IMR-90 (cell line): Measurements from ENCODE around the gene TWIST2. TPM values are rescaled to one million over a fixed set of nuclear protein-coding genes. Genes with fewer than 3 reads are reported as not detected.
A peak's percentile ranks its signal among the peaks of the same experiment; 100 is the strongest.

ENCODE experiments used
- ATAC-seq: fragments of 200-7000 bp; cut with Tn5 transposase; 2 replicates; pipeline ENCODE4 v1.9.1; 2020; ENCODE audit warnings: low read depth, mild to moderate bottlenecking, moderate library complexity
- BruUV-seq: library from RNA; stranded (reverse); fragments of 400-500 nt; replicated peaks from 2 replicates; lab custom pipeline; 2021; lab: Mats Ljungman, UMichigan
- CTCF ChIA-PET: fragments of 300-600 bp; formaldehyde crosslinking; extraction: SDS; loops from one replicate; lab custom pipeline; 2021; ENCODE audit warnings: antibody characterized with exemption; lab: Yijun Ruan, JAX
- POLR2A ChIA-PET: fragments of 300-600 bp; sonication (Branson Sonifier 250); formaldehyde crosslinking; loops from one replicate; lab custom pipeline; 2022; ENCODE audit warnings: antibody characterized with exemption; ENCODE audit not compliant: unreplicated experiment; lab: Charles Lee
- DNase-seq: peaks from one replicate; pipeline ENCODE4 v3.0.0; 2013
- H2AFZ ChIP-seq: replicated peaks from 2 replicates; pipeline ENCODE3; 2013; ENCODE audit warnings: low read length, mild to moderate bottlenecking; ENCODE audit not compliant: poor library complexity
- H2AK5ac ChIP-seq: 2 replicates; pipeline ENCODE4 v1.6.1; 2013; ENCODE audit warnings: low read depth, low read length, inconsistent platforms
- H2AK9ac ChIP-seq: replicated peaks from 2 replicates; pipeline ENCODE3; 2013; ENCODE audit warnings: mild to moderate bottlenecking, low read depth, low read length, moderate library complexity; ENCODE audit not compliant: poor library complexity
- H2BK120ac ChIP-seq: 2 replicates; pipeline ENCODE4 v1.6.1; 2013; ENCODE audit warnings: low read depth, low read length, inconsistent platforms
- H2BK15ac ChIP-seq: 3 replicates; pipeline ENCODE4 v1.6.1; 2013; ENCODE audit warnings: low read depth, low read length, inconsistent platforms
- H2BK20ac ChIP-seq: 2 replicates; pipeline ENCODE4 v1.6.1; 2013; ENCODE audit warnings: low read depth, mild to moderate bottlenecking, inconsistent platforms, low read length, moderate library complexity
- H2BK5ac ChIP-seq: 2 replicates; pipeline ENCODE4 v1.6.1; 2013; ENCODE audit warnings: mild to moderate bottlenecking, low read depth, low read length, inconsistent platforms; ENCODE audit not compliant: poor library complexity, severe bottlenecking
- H3K14ac ChIP-seq: replicated peaks from 2 replicates; pipeline ENCODE4 v1.6.1; 2013; ENCODE audit warnings: low read depth, low read length, inconsistent platforms
- H3K18ac ChIP-seq: 2 replicates; pipeline ENCODE4 v1.6.1; 2013; ENCODE audit warnings: low read depth, low read length, control low read depth
- H3K23ac ChIP-seq: 2 replicates; pipeline ENCODE4 v1.6.1; 2013; ENCODE audit warnings: low read depth, low read length, inconsistent platforms
- H3K27ac ChIP-seq: 2 replicates; pipeline ENCODE4 v1.5.1; 2013; ENCODE audit warnings: mild to moderate bottlenecking, control low read depth, low read length; ENCODE audit not compliant: insufficient read depth
- H3K27me3 ChIP-seq: 2 replicates; pipeline ENCODE4 v1.6.1; 2013; ENCODE audit warnings: low read length; ENCODE audit not compliant: control insufficient read depth, insufficient read depth
- H3K36me3 ChIP-seq: 2 replicates; pipeline ENCODE4 v1.6.1; 2013; ENCODE audit warnings: low read length, mixed read lengths; ENCODE audit not compliant: control insufficient read depth, insufficient read depth
- H3K4ac ChIP-seq: 2 replicates; pipeline ENCODE4 v1.6.1; 2013; ENCODE audit warnings: low read depth, low read length, inconsistent platforms
- H3K4me1 ChIP-seq: 2 replicates; pipeline ENCODE4 v1.6.1; 2013; ENCODE audit warnings: low read length, mixed read lengths; ENCODE audit not compliant: control insufficient read depth, insufficient read depth
- H3K4me2 ChIP-seq: 2 replicates; pipeline ENCODE4 v1.6.1; 2013; ENCODE audit warnings: low read depth, mild to moderate bottlenecking, control low read depth, low read length, moderate library complexity
- H3K4me3 ChIP-seq: 2 replicates; pipeline ENCODE4 v1.5.1; 2013; ENCODE audit warnings: low read depth, mild to moderate bottlenecking, control low read depth, low read length, moderate library complexity; ENCODE audit not compliant: insufficient read depth
- H3K56ac ChIP-seq: 2 replicates; pipeline ENCODE4 v1.6.1; 2013; ENCODE audit warnings: low read length, inconsistent platforms; ENCODE audit not compliant: insufficient read depth; ENCODE audit errors: extremely low read depth
- H3K79me1 ChIP-seq, 2 experiments: 2 replicates each; pipeline ENCODE4 v1.6.1; 2013; ENCODE audit warnings: low read length in 2 of 2, inconsistent platforms in 1 of 2, low read depth in 1 of 2
- H3K9ac ChIP-seq: 2 replicates; pipeline ENCODE4 v1.6.1; 2013; ENCODE audit warnings: low read depth, low read length, control low read depth
- H3K9me1 ChIP-seq: 2 replicates; pipeline ENCODE4 v1.6.1; 2013; ENCODE audit warnings: low read length, inconsistent platforms; ENCODE audit not compliant: insufficient read depth
- H3K9me3 ChIP-seq: 2 replicates; pipeline ENCODE4 v1.6.1; 2013; ENCODE audit warnings: low read length; ENCODE audit not compliant: control insufficient read depth, insufficient read depth
- H4K20me1 ChIP-seq: 2 replicates; pipeline ENCODE4 v1.6.1; 2013; ENCODE audit warnings: low read length, inconsistent platforms; ENCODE audit not compliant: insufficient read depth
- H4K5ac ChIP-seq: 2 replicates; pipeline ENCODE4 v1.6.1; 2013; ENCODE audit warnings: mild to moderate bottlenecking, low read depth, low read length, control low read depth
- H4K8ac ChIP-seq, 2 experiments: 2 replicates each; pipeline ENCODE4 v1.6.1; 2013; ENCODE audit warnings: low read depth in 2 of 2, low read length in 2 of 2, control low read depth in 1 of 2, inconsistent platforms in 1 of 2
- H4K91ac ChIP-seq: 2 replicates; pipeline ENCODE4 v1.6.1; 2013; ENCODE audit warnings: low read depth, low read length, inconsistent platforms; ENCODE audit not compliant: insufficient read depth
- BHLHE40 ChIP-seq: fragments of 150-350 bp; IDR thresholded peaks from 2 replicates; pipeline ENCODE4 v1.6.1; 2016; ENCODE audit warnings: mild to moderate bottlenecking, low read depth, low read length
- CEBPB ChIP-seq: IDR thresholded peaks from 2 replicates; pipeline ENCODE4 v1.6.1; 2012; ENCODE audit warnings: low read depth, low read length, improper control_type of control experiment
- CHD1 ChIP-seq: IDR thresholded peaks from 2 replicates; pipeline ENCODE4 v1.6.1; 2012; ENCODE audit warnings: low read depth, low read length, improper control_type of control experiment
- CTCF ChIP-seq: conservative IDR thresholded peaks from 2 replicates; pipeline ENCODE4 v1.5.1; 2012; ENCODE audit warnings: mild to moderate bottlenecking, low read depth, low read length, improper control_type of control experiment
- ELK1 ChIP-seq: fragments of 150-350 bp; IDR thresholded peaks from 2 replicates; pipeline ENCODE4 v1.6.1; 2016; ENCODE audit warnings: low read depth, mild to moderate bottlenecking, low read length, moderate library complexity, borderline replicate concordance
- FOS ChIP-seq: fragments of 150-350 bp; IDR thresholded peaks from 2 replicates; pipeline ENCODE4 v1.6.1; 2016; ENCODE audit warnings: low read depth, low read length
- MAFK ChIP-seq: IDR thresholded peaks from 2 replicates; pipeline ENCODE4 v1.6.1; 2012; ENCODE audit warnings: low read depth, low read length, improper control_type of control experiment
- MAZ ChIP-seq: IDR thresholded peaks from 2 replicates; pipeline ENCODE4 v1.6.1; 2012; ENCODE audit warnings: low read depth, mild to moderate bottlenecking, low read length, improper control_type of control experiment, moderate library complexity, borderline replicate concordance
- MXI1 ChIP-seq: IDR thresholded peaks from 2 replicates; pipeline ENCODE4 v1.6.1; 2012; ENCODE audit warnings: low read depth, mild to moderate bottlenecking, low read length, moderate library complexity, borderline replicate concordance
- NFE2L2 ChIP-seq: fragments of 150-350 bp; IDR thresholded peaks from 2 replicates; pipeline ENCODE4 v1.6.1; 2016; ENCODE audit warnings: low read depth, mild to moderate bottlenecking, low read length
- POLR2A ChIP-seq: IDR thresholded peaks from 2 replicates; pipeline ENCODE4 v1.6.1; 2012; ENCODE audit warnings: mild to moderate bottlenecking, low read depth, low read length
- RAD21 ChIP-seq: IDR thresholded peaks from 2 replicates; pipeline ENCODE4 v1.6.1; 2012; ENCODE audit warnings: low read length, improper control_type of control experiment
- RCOR1 ChIP-seq: IDR thresholded peaks from 2 replicates; pipeline ENCODE4 v1.6.1; 2012; ENCODE audit warnings: mild to moderate bottlenecking, low read length, improper control_type of control experiment; ENCODE audit not compliant: insufficient replicate concordance
- RFX5 ChIP-seq: IDR thresholded peaks from 2 replicates; pipeline ENCODE4 v1.8.0; 2012; ENCODE audit warnings: low read depth, mild to moderate bottlenecking, low read length, moderate library complexity
- SMC3 ChIP-seq: fragments of 150-350 bp; IDR thresholded peaks from 2 replicates; pipeline ENCODE4 v1.6.1; 2016; ENCODE audit warnings: low read depth, mild to moderate bottlenecking, antibody characterized with exemption, low read length, moderate library complexity
- USF2 ChIP-seq: fragments of 150-350 bp; IDR thresholded peaks from 2 replicates; pipeline ENCODE4 v1.6.1; 2017; ENCODE audit warnings: mild to moderate bottlenecking, antibody characterized with exemption, low read length, low read depth
- WGBS, 2 experiments: methylation state at CpG; one replicate each; pipeline versions ENCODE4 v1.1.5 to v1.1.7; 2013; ENCODE audit warnings: missing lambda C conversion rate in 2 of 2; ENCODE audit not compliant: insufficient read length in 1 of 2; ENCODE audit errors: extremely low coverage in 2 of 2; 5-methylcytosine and 5-hydroxymethylcytosine counted together
- dilution Hi-C: fragments of 300-500 bp; cut with HindIII; formaldehyde crosslinking; loops from one replicate; pipeline ENCODE4 v1.14.3; 2018; ENCODE audit warnings: low sequenced_read_pairs; ENCODE audit not compliant: unreplicated experiment
- in situ Hi-C: fragments of 300-500 bp; cut with MboI; formaldehyde crosslinking; loops from 3 replicates; pipeline ENCODE4 v1.14.3; 2019; ENCODE audit warnings: low sequenced_read_pairs, inconsistent platforms, mixed read lengths
- intact Hi-C: fragments of 100-400 bp; cut with micrococcal nuclease; formaldehyde crosslinking; loops from 2 replicates; pipeline ENCODE4 v1.10.0; 2022
- polyA plus RNA-seq, 3 experiments: library from polyadenylated mRNA; depleted of rRNA; stranded (reverse); fragments of >200 nt; gene quantifications; 2 replicates each; pipeline ENCODE4 v1.2.3, GENCODE V29; 2012; ENCODE audit warnings: low replicate concordance in 1 of 3
- total RNA-seq: library from RNA; depleted of rRNA; stranded (reverse); fragments of >200 nt; gene quantifications from 2 replicates; pipeline ENCODE4 v1.2.3, GENCODE V29; 2012

Gene TWIST2
- total and polyA plus RNA-seq, 2 of the 4 experiments (the other 2 are of a cell fraction) = 9.3 to 33.6 TPM

- Histone ChIP-seq H3K27me3 (no peaks in the 10 kb centered on the region; the same call in 1 of the 2 replicates), H3K27ac (no peak overlapping the region), H3K56ac (no peak overlapping the region), H3K9me3 (no peaks in the 10 kb centered on the region), H2AK9ac (peak overlapping the region; percentile 31), H3K4me3 (no peak overlapping the region), H4K91ac (no peak overlapping the region; the same call in 1 of the 2 replicates), H2AK5ac (peak overlapping the region; percentile 28; the same call in 1 of the 2 replicates), H3K79me1 (no peaks in the 10 kb centered on the region), H2BK15ac (no peak overlapping the region), H2BK120ac (no peak overlapping the region), H3K4me2 (no peak overlapping the region), H3K4me1 (peaks cover 10% of the 10 kb centered on the region), H2BK20ac (peak overlapping the region; percentile 38; the same call in 1 of the 2 replicates), H3K9ac (no peak overlapping the region), H3K14ac (no peak overlapping the region), H3K36me3 (no peaks in the 10 kb centered on the region), H3K18ac (no peak overlapping the region), H4K8ac (no peak overlapping the region), H2BK5ac (no peak overlapping the region), H3K9me1 (peaks cover 7% of the 10 kb centered on the region; the same call in 1 of the 2 replicates), H3K4ac (peak overlapping the region; percentile 9; the same call in 1 of the 2 replicates), H3K23ac (0 out of 2 replicates have a peak overlapping the region, but pooled peaks have one; percentile 15), H2AFZ (no peak overlapping the region), H4K5ac (no peak overlapping the region), H4K20me1 (no peaks in the 10 kb centered on the region)
- POLR2A ChIA-PET = no interaction called here
- CTCF ChIA-PET = no interaction called here
- WGBS, 2 experiments = 81% methylated on average over 3 of the region's 7 CpGs; no CpG with 5 or more reads in 1 of the 2 experiments
- in situ Hi-C loops = no loop called here
- no TSS peak for BruUV-seq
- TF ChIP-seq CTCF (no peak), CHD1 (no peak), RCOR1 (no peak), SMC3 (no peak), NFE2L2 (no peak), ELK1 (no peak), CEBPB (no peak), RFX5 (no peak), USF2 (no peak), MAZ (no peak), FOS (no peak), MAFK (no peak), POLR2A (no peak), RAD21 (no peak), MXI1 (no peak), BHLHE40 (no peak)
- intact Hi-C loops = no loop called here
- dilution Hi-C loops = no loop called here
- no peak for DNase-seq
- ATAC-seq = no peak
Observed at GRCh38 chr2:238941262-238941792, 93.4 kb downstream of the TWIST2 start.
